Measurements from ENCODE around the gene MOV10. TPM values are rescaled to one million over a fixed set of nuclear protein-coding genes. Genes with fewer than 3 reads are reported as not detected.

MOV10 gene
- total and polyA plus RNA-seq, 8 donors = 57.8 to 81.3 (median 71.3) TPM

- Histone ChIP-seq H3K9me3 (no peaks in the 10 kb centered on the region), H3K36me3 (peaks cover 0 to 49% of the 10 kb centered on the region in 2 donors), H3K27me3 (no peaks in the 10 kb centered on the region), H3K4me3 (no peak overlapping the region), H3K27ac (no peak overlapping the region), H3K4me1 (peaks cover 0 to 19% of the 10 kb centered on the region in 2 donors)
- DNase-seq (no peak), ATAC-seq (no peak)
- TF ChIP-seq CTCF (IDR thresholded peaks at IDR 0.05) = no peak
- intact Hi-C loops (cut with DNase I) = no loop called here
Observed at GRCh38 chr1:112646225-112646624, 28.2 kb upstream of the MOV10 start.

DNA sequence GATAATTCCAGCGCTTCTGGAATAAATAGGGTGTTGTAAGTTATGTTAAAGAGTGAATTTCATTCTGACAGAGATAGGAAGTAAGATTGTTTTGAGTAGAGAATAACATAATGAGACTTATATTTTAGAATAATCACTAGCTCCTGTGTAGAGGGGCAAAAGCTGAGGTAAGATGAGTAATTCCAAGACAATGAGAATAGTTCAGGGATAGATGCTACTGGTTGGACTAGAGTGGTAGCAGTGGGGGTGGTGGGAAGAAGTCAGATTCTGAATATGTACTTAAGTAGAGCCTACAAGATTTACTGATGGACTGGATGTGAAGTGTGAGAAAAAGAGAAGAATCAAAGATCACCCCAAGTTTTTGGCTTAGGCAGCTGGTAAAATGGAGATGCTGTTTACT is 23.3 kb upstream of the MOV10 start:
- H3K27me3 ChIP-seq = no peaks in the 10 kb centered on the region
- no peak overlapping the region for H3K27ac ChIP-seq
- no peaks in the 10 kb centered on the region for H3K9me3 ChIP-seq
- peaks cover 0 to 88% of the 10 kb centered on the region in 2 donors for H3K36me3 ChIP-seq
- intact Hi-C loops (cut with DNase I) = no loop called here
- no peak overlapping the region for H3K4me3 ChIP-seq
- ATAC-seq (no peak), DNase-seq (no peak)
- H3K4me1 ChIP-seq = no peaks in the 10 kb centered on the region
- no peak for TF ChIP-seq CTCF (IDR thresholded peaks at IDR 0.05)

GRCh38 chr1:112665857-112666256 is 8.6 kb upstream of the MOV10 start:
- Histone ChIP-seq H3K9me3 (no peaks in the 10 kb centered on the region), H3K4me1 (no peaks in the 10 kb centered on the region), H3K4me3 (no peak overlapping the region), H3K27ac (no peak overlapping the region), H3K27me3 (no peaks in the 10 kb centered on the region), H3K36me3 (peaks cover 0 to 100% of the 10 kb centered on the region in 2 donors)
- DNase-seq (no peak), ATAC-seq (no peak)
- intact Hi-C loops (cut with DNase I) = no loop called here
- no peak for TF ChIP-seq CTCF (IDR thresholded peaks at IDR 0.05)

DNA sequence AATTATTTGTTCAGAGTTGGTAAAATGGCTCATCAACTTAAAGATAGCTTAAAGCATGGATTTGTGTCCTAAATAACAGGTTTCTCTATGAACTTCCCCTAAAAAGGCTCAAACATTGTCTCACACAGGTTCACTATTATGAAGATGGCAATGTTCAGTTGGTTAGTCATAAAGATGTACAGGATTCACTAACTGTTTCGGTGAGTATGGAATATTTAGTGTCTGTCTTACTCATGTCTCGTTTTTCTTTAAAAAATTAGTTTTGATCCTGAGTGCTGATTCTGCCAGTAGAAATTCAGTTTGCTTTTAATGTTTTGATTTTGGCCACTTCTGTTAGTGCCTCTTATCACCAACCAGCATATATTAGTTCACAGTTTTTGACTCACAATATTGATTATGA is 7.5 kb upstream of the MOV10 start:
- Histone ChIP-seq H3K27ac (no peak overlapping the region), H3K4me1 (no peaks in the 10 kb centered on the region), H3K4me3 (no peak overlapping the region), H3K36me3 (peaks cover 0 to 100% of the 10 kb centered on the region in 2 donors), H3K27me3 (no peaks in the 10 kb centered on the region), H3K9me3 (no peaks in the 10 kb centered on the region)
- intact Hi-C loops (cut with DNase I) = no loop called here
- DNase-seq (no peak), ATAC-seq (no peak)
- TF ChIP-seq CTCF (IDR thresholded peaks at IDR 0.05) = no peak

DNA sequence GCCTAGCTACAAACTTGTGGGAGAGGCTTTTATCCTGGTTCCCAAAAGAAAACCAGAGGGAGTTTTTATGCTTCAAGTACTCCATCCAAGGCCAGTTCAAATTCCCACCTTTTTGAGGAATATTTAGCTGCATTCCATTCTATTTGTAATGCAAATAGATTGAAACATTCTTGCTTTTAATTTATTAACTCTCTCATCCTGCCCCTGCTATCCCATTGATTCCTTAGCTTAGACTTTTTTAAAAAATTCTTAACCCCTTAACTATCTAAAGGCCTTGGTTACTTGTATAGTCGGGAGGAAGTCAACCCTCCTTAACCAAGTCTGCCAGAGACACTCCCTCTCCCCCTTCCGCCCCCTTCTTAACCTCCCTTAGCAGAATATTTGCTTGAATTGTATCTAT is 2.5 kb upstream of the MOV10 start:
- Histone ChIP-seq H3K9me3 (no peaks in the 10 kb centered on the region), H3K27me3 (no peaks in the 10 kb centered on the region), H3K27ac (no peak overlapping the region), H3K36me3 (peaks cover 0 to 53% of the 10 kb centered on the region in 2 donors), H3K4me1 (peaks cover 0 to 37% of the 10 kb centered on the region in 2 donors), H3K4me3 (no peak overlapping the region)
- ATAC-seq (no peak), DNase-seq (no peak)
- intact Hi-C loops (cut with DNase I) = loop anchor here in 1 of 2 donors (10.0 kb wide), 1 partner anchor 47 kb away; no protein-coding TSS in a partner anchor
- TF ChIP-seq CTCF (IDR thresholded peaks at IDR 0.05) = no peak

All from left lung (tissue), 10 donors.